Activated CD4-positive, alpha-beta T cell treated with anti-CD3 and anti-CD28 coated beads, Interleukin-2, amount 50 U/mL, for 24 hours (primary cell): ENCODE measurements around the gene TYW5.
A peak's percentile ranks its signal among the peaks of the same experiment; 100 is the strongest.
"Not testable (repeated sequence)": the region's sequence is repeated elsewhere in the genome, so short reads cannot be mapped to it uniquely, and the experiment has no call there.

Source experiments
- DNase-seq, 2 donors: peaks; one replicate each; pipeline ENCODE4 v3.0.0-alpha.2; 2020; ENCODE audit warnings: low read depth in 1 of 2, low spot score in 1 of 2

TYW5 gene

DNA sequence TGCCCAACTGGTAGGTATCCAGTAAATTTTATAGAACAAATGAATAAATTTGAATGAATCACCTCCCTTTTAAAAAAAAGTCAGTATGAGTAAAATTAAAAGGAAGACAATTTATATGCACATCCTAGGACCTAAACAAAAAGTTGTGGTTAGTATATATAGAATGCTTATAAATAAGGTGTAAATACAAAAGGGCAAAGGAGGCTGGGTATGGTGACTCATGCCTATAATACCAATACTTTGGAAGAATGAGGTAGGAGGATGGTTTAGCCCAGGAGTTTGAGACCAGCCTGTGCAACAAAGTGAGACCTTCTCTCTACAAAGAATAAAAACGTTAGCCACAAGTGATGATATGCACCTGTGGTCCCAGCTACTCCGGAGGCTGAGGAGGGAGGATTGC is 31.4 kb downstream of the TYW5 start:
- DNase-seq = no peak

DNA sequence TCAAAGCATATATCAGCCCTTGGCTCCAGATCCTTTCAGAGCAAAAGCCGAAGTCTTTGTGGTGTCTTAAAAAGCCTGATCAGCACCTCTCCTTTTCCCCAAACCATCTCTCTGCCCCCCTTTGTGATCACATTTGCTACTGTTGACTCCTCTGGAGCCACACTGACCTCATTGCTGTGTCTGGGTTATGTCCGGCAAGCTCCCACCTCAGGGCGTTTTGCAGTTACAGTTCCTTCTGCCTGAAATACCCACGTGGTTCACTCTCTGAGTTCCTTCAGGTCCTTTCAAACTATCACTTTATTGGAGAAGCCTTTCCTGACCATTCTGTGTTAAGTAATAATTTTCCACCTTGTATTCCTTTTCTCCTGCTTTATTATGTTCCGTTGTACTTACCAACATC is 32.4 kb downstream of the TYW5 start:
- no peak for DNase-seq

DNA sequence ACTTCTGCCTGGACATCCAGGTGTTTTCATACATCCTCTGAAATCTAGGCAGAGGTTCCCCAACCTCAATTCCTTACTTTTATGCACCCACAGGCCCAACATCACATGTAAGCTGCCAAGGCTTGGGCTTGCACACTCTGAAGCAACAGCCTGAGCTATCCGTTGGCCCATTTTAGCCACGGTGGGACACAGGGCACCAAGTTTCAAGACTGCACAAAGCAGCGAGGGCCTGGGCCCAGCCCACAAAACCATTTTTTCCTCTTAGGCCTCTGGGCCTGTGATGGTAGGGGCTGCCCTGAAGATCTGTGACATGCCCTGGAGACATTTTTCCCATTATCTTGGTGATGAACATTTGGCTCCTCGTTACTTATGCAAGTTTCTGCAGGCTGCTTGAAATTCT is 38.3 kb downstream of the TYW5 start:
- no peak for DNase-seq

DNA sequence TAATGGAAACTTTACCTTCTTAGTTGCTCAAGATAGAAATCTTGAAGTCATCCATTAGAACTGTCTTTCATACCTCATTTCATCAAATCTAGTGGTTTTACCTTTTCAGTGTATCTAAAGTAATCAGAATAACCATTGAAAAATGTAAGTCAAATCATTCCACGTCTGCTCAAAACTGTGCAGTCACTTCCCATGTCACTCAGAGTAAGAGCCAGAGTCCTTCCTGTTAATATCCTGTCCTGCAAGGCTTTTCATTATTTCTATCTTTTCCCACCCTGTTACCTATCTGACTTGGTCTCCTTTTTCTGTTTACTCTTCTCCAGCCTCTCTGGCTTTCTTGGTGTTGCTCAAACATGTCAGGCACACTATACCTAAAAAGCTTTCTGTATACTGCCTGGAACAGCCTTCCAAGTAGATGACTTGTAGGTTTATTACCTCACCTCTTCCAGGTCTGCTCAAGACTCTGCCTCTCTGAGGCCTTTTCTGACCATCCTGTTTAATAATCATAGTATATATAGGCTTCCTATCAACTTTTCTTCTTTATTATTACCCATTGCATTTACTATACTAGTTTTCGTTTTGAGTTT is 40.8 kb downstream of the TYW5 start:
- DNase-seq = no peak

DNA sequence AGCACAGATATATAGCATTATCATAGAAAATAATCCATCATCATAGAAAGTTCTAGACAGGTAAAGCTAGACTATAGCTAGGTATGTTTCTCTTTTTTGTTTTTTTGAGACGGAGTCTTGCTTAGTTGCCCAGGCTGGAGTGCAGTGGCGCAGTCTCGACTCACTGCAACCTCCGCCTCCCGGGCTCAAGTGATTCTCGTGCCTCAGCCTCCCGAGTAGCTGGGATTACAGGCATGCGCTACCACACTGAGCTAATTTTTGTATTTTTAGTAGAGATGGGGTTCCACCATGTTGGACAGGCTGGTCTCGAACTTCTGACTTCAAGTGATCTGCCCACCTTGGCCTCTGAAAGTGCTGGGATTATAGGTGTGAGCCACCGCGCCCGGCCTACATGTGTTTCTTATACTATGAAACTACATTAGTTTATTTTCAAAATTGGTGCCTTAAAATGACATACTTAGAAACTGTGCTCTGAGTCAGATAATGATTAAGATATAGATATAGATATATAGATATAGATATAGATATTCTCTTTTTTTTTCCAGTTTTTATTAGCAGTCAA is 42.7 kb downstream of the TYW5 start:
- DNase-seq = not testable (repeated sequence)

DNA sequence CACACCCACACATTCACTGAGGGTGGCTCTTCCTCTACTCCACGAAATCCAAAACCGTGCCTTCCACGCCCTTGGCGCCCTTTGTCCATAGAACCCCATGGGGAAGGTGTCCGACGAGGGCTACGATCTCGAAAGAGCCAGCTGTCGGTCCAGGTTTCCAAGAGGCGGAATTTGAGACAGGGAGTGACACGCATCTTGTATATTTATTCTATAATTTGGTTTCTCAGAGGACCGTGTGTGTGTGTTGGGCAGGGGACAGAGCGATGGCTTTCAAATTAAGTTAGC is 43.5 kb downstream of the TYW5 start:
- no peak for DNase-seq

DNA sequence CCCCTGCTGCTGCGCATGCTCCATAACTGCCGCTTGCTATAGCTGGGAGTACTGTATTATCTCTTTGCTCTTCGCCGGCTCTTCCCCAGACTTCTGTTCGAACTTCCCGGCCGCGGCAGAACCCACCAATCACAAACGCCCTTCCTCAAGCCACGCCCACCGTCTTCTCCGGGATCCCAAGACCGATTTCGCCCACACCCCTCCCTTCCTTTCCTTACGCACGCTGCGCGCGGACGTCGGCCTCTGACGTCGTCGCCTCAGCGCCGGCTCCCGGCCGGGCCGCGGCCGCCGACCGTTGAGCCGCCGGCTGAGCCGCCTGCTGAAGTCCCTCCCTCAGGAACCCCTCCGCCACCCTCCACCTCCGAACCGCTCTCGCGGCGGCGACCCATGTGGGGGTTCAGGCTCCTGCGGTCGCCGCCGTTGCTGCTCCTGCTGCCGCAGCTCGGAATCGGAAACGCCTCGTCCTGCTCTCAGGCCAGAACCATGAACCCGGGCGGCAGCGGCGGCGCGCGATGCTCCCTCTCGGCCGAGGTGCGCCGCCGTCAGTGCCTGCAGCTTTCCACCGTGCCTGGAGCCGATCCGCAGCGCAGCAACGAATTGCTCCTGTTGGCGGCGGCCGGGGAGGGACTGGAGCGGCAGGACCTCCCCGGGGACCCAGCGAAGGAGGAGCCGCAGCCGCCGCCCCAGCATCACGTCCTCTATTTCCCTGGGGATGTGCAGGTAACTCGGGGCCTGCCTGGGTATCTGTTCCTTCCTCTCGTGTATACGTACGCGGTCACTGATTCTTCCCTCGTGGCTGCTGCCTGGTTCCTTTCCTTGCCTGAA is 44.0 kb downstream of the TYW5 start, which contains the start of gene C2orf69:
C2orf69 (plus strand) TSS at position 242 of the 825 bp plus-strand sequence; CDS start at position 388, 146 bp downstream.
- peak; percentile 84 to 93 for DNase-seq

DNA sequence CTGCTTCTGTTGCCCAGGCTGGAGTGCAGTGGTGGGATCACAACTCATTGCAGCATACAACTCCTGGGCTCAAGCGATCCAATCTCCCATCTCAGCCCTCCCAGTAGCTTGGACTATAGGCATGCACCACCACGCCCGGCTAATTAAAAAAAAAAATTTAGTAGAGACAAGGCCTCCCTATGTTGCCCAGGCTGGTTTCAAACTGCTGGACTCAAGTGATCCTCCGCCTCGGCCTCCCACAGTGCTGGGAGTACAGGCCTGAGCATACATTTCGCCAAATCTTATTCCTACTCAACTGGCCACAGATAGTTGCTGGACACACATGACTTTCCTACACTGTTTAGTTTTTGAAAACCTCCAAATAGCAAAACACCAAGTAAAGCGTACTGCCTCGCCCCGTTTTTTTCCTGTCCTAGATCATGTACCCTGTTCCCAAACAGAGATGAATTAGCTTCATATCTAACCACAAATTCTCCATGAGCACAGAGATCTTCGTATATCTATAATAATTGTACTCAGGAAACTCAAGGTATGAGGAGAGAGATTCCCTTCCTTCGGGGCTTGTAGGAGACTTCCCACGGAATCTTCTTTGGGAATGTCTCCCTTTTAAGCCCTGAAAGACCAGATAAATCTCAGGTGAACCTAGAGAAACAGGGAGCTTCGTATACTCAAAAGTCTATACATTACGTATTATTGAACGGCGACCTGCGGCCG is 44.8 kb downstream of the TYW5 start:
- no peak for DNase-seq

DNA sequence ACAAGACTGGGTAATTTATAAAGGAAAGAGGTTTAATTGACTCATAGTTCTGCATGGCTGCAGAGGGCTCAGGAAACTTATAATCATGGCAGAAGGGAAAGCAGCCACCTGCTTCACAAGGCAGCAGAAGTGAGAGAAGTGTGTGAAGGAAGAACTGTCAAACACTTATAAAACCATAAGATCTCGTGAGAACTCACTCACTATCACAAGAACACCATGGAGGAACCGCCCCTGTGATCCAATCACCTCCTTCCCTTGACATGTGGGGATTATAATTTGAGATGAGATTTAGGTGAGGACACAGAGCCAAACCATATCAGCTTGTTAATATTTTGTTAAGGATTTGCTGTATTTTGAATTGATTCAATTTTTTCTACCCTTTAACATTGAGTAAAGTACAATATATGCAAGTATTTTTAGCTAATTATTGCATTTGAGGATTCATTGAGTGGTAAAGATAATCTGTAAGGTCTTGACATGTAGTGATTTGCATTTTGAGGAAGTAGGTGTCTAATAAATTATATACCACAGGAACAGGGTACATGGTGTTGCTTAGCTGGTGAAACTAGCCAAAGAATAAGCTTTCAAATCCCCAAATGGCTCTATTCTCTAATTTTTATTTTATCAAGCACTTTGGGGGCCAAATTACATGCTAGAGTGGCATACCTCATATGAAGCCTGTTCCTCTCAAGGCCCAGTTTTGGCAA is 48.1 kb downstream of the TYW5 start:
- no peak for DNase-seq

DNA sequence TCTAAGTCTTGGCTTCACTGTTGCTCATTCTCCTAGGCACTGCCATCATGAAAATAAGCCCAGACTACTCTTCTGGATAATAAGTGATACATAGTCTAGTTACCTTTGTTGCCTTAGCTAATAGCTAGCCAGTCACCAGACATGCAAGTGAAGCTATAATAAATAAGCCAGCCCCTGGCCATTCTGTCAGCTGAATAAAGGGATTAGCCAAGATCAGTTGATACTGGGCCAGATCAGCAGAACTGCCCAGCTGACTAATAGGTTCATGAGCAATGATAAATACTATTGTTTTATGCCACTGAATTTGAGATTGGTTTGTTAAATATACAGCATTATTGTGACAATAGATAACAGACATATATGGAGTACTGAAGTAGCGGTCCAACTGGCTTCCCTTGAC is 52.2 kb downstream of the TYW5 start:
- no peak for DNase-seq

DNA sequence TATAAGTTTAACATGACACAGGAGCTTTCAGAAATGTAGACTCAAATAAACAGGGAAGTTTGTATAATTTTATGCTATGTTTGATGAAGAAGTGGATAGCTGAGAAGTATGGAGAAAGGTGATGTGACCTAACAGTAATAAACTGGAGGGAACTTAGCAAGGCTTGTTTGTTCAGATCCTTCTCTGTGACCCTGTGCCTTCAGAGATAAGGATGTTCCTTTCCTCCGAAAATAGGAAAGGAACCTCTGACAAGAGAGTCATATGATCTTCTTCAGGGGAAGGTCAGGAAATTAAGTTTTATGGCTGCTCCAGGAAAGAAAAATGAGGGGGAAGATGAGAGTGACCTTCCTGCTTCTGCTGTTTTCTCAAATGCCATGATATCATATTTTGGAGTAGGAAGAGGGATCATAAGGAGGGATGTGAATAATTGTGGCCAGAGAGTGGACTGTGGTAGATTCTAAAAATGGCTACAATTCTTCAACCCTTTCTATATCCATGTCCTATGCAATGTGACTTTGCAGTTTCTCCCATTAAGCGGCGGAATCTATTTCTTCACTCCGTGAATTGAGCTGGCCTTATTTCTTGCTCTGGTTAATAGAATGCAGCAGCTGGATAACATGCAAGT is 52.7 kb downstream of the TYW5 start:
- DNase-seq = no peak

DNA sequence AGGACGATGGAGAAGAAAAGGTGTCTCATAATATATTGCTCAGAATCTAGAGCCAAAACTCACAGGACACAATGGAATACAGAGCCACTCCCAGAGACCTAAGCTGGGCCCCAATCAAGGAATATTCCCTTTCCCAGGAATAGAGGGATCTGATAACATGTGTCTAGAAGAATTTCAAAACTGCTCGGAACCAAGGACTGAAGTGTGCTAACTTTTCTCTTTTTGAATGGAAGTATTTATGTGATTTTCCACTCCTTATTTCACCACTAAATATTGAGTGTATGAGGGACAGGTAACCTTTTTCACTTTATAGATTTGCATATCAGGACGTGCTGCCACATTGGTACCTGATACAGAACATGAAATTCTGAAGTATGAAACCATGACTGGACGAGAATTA is 53.3 kb downstream of the TYW5 start:
- no peak for DNase-seq

DNA sequence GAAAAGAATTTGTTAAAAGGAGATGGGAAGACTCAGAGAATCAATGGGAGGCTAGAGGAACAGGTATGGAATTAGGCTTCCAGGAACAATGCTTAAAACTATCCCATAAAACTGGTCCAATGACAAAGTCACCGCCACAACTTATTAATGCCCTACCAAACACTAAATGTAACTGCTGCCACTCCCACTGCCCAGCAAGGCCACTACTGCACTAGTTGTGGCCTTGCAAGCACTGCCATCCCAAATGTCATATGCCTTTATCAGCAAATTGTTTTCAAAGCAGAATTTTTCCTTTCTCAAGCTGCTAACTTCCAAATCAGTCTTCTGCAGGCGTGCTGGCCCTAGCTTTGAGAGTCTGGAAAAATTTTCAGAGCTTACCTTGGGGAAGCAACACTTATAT is 58.7 kb downstream of the TYW5 start:
- no peak for DNase-seq

DNA sequence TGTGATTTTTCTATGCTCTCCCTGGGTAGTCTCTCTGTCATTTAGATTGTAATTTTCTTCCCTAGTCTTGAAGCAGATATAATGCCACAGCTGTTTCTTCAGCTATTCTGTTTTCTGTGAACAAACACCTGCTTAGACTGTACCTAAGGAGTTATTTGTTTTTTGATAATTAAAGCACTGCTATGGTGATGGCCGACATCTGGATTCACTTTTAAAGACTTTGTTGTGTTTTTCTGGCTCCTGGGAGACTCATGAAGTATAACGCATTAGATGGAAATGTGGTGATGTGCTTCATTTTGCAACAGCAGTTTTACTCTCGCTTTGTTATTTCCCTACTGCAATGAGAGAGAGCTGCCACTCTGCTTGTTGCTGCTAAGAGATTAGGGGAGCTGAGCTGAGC is 59.9 kb downstream of the TYW5 start:
- DNase-seq = no peak

DNA sequence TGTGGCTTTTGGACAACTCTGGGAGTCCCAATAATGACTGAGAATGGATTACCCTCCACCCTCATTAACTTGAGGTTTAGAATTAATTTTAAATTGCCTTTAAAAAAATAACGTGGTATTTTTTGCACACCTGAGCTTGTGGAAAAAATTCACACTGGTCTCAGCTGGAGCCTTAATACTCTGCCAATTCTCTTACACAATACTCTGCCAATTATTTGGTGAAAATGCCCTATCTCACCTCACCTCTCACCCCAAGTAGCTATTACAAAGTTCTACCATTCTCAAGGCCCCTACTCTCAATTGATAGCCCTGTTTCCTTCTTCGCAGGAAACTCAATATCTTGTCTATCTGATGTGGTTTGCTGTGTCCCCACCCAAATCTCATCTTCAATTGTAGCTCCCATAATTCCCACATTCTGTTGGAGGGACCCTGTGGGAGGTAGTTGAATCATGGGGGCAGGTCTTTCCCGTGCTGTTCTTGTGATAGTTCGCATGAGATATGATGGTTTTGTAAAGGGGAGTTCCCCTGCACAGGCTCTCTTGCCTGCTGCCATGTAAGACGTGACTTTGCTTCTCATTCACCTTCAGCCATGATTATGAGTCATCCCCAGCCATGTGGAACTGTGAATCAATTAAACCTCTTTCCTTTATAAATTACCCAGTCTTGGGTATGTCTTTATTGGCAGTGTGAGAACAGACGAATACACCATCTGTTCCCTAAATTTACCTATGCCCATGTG is 71.6 kb downstream of the TYW5 start:
- DNase-seq = no peak

DNA sequence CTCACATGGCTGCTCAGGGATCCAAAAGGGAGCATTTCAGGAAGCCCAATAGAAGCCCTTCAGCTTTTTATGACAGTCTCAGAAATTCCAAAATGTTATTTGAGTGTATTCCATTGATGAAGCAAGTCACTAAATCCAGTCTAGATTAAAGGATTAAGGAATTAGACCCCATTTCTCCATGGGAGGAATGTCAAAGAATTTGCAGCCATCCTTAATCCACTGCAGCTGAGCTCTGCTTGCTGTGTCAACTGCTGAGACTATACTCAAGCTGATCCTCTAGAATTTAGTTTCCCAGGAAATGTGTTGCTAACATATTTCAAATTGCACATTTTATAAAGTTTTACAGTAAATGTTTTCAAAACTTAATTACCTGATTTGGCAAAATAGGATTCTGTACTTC is 72.6 kb downstream of the TYW5 start:
- DNase-seq = no peak
